Heart left ventricle (tissue), 16 donors: ENCODE measurements around the gene NSUN4. TPM values are rescaled to one million over a fixed set of nuclear protein-coding genes. Genes with fewer than 3 reads are reported as not detected.
A peak's percentile ranks its signal among the peaks of the same experiment; 100 is the strongest.
"Not testable (repeated sequence)": the region's sequence is repeated elsewhere in the genome, so short reads cannot be mapped to it uniquely, and the experiment has no call there.

Experiments used
- ATAC-seq, 4 donors: fragments of 200-7000 bp; cut with Tn5 transposase; one replicate each; pipeline ENCODE4 v1.9.1; 2020 to 2022; ENCODE audit warnings: moderate library complexity in 4 of 4, mild to moderate bottlenecking in 3 of 4, moderate number of reproducible peaks in 1 of 4
- DNase-seq, 5 donors: peaks; one replicate each; pipeline ENCODE4 v3.0.0-alpha.2; 2020
- H3K27ac ChIP-seq, 12 donors: fragments of 200-600 bp; sonication (generic) in 4 of 12; one replicate each; pipeline versions ENCODE4 v1.5.0 to v1.8.0; 2016 to 2022; ENCODE audit warnings: mild to moderate bottlenecking in 2 of 12
- H3K27me3 ChIP-seq, 9 donors: fragments of 200-600 bp; sonication (generic) in 2 of 9; one replicate each; pipeline versions ENCODE4 v1.5.1 to v1.8.0; 2016 to 2022; ENCODE audit warnings: mild to moderate bottlenecking in 3 of 9
- H3K36me3 ChIP-seq, 9 donors: fragments of 200-600 bp; sonication (generic) in 2 of 9; one replicate each; pipeline versions ENCODE4 v1.5.0 to v1.8.0; 2018 to 2022; ENCODE audit warnings: mild to moderate bottlenecking in 2 of 9
- H3K4me1 ChIP-seq, 12 donors: fragments of 200-600 bp; sonication (generic) in 4 of 12; one replicate each; pipeline versions ENCODE4 v1.5.0 to v1.8.0; 2016 to 2022; ENCODE audit warnings: mild to moderate bottlenecking in 3 of 12
- H3K4me3 ChIP-seq, 12 donors: fragments of 200-600 bp; sonication (generic) in 4 of 12; one replicate each; pipeline versions ENCODE4 v1.5.0 to v1.8.0; 2017 to 2022; ENCODE audit warnings: mild to moderate bottlenecking in 9 of 12, moderate library complexity in 4 of 12
- H3K9me3 ChIP-seq, 12 donors: fragments of 200-600 bp; sonication (generic) in 4 of 12; one replicate each; pipeline versions ENCODE4 v1.5.0 to v1.8.0; 2016 to 2022; ENCODE audit warnings: mild to moderate bottlenecking in 1 of 12
- POLR2A ChIP-seq, 2 donors: fragments of 450-650 bp; IDR thresholded peaks; one replicate each; pipeline ENCODE4 v1.6.1; 2017; ENCODE audit warnings: antibody characterized with exemption in 2 of 2, mild to moderate bottlenecking in 2 of 2, moderate library complexity in 2 of 2
- WGBS, 4 donors: extraction: QIAGEN DNeasy Blood & Tissue Kit in 2 of 4; methylation state at CpG; one replicate each; pipeline versions ENCODE4 v1.1.5 to v1.1.7; 2013 to 2018; 5-methylcytosine and 5-hydroxymethylcytosine counted together
- intact Hi-C, 10 donors: fragments of 100-400 bp; cut with DNase I; formaldehyde crosslinking; loops; one replicate each; pipeline versions ENCODE4 v1.11.1 to v1.14.2; 2022
- polyA plus RNA-seq, 2 donors: library from polyadenylated mRNA; stranded (reverse); fragments of 200-250 nt; gene quantifications; one replicate each; pipeline ENCODE4 v1.2.3, GENCODE V29; 2013
- total RNA-seq, 9 donors: library from RNA; depleted of rRNA in 2 of 9; stranded (reverse); fragments of >200 nt in 2 of 9; fragmentation: NEBNext Ultra II Directional in 3 of 9; extraction: Animal tissue kit (Norgen Biotek cat#: 25700) in 3 of 9; gene quantifications; one replicate each; pipeline versions ENCODE4 v1.1.0 to v1.2.4, GENCODE V29; 2016 to 2023
- TF ChIP-seq, protein P1 (sequence below), 12 donors: fragments of 200-600 bp; sonication (generic) in 4 of 12; IDR thresholded peaks; one replicate each; pipeline versions ENCODE4 v1.5.0 to v1.8.0; 2018 to 2022; ENCODE audit warnings: antibody characterized with exemption in 12 of 12, mild to moderate bottlenecking in 5 of 12
- donor health status: ischemic (EF 13 %, LVEDD 7.1; RV severe dilation, severe dysfunction).
- donor health status: healthy with polysubstance abuse.
- donor health status: DM: no; HTN: yes; CAD: no.
- donor health status: DM: no; HTN: no; CAD: no.
- donor health status: ischemic (EF 25% LVEDD 6.9; RV normal size, moderate dysfunction).
- donor health status: ischemic (EF 25% LVEDD 5.7; RV mildly dilated, moderate dysfunction).
- donor health status: healthy.
- donor health status: DM: yes; HTN: yes; CAD: no.
- donor health status: ischemic (EF 35%, LVEDD 5.7; RV mildly dilated, moderate dysfunction).
- donor health status: nonischemic (EF 11% LVEDD 7.7; RV severe dilation, severe dysfunction).
- donor health status: DM: yes; HTN: yes; CAD: no.
- donor health status: PGD.
- donor health status: ischemic (EF 29% LVEDD 5.4; RV normal size, mild dysfunction).
- donor health status: nonischemic (EF 23%, LVEDD 6.1; RV moderate dilation, normal function).

Gene NSUN4
- total and polyA plus RNA-seq, 11 donors: 8.9 to 18.3 (median 14.0) TPM

DNA sequence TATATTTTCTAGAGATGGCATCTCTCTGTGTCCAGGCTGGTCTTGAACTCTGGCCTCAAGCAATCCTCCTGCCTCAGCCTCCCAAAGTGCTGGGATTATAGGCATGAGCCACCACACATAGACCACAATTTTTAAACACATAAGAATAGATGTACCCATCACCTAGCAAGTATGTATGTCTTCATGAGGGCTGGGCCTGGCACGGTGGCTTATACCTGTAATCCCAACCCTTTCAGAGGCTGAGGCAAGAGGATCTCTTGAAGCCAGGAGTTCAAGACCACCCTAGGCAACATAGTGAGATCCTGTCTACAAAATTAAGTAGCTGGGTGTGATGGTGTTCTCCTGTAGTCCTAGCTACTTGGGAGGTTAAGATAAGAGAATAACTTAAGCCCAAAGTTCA, 23.3 kb upstream of the NSUN4 start:
- WGBS, 4 donors: 93 to 100% (median 98%) methylated on average over 1 of the region's 1 CpG
- DNase-seq (no peak), ATAC-seq (no peak)
- Histone ChIP-seq H3K27ac (no peak overlapping the region), H3K27me3 (no peaks in the 10 kb centered on the region), H3K4me1 (no peaks in the 10 kb centered on the region), H3K9me3 (no peaks in the 10 kb centered on the region), H3K36me3 (peaks cover 0 to 61% (median 55%) of the 10 kb centered on the region in 9 donors), H3K4me3 (no peak overlapping the region)
- TF ChIP-seq, protein P1, sequence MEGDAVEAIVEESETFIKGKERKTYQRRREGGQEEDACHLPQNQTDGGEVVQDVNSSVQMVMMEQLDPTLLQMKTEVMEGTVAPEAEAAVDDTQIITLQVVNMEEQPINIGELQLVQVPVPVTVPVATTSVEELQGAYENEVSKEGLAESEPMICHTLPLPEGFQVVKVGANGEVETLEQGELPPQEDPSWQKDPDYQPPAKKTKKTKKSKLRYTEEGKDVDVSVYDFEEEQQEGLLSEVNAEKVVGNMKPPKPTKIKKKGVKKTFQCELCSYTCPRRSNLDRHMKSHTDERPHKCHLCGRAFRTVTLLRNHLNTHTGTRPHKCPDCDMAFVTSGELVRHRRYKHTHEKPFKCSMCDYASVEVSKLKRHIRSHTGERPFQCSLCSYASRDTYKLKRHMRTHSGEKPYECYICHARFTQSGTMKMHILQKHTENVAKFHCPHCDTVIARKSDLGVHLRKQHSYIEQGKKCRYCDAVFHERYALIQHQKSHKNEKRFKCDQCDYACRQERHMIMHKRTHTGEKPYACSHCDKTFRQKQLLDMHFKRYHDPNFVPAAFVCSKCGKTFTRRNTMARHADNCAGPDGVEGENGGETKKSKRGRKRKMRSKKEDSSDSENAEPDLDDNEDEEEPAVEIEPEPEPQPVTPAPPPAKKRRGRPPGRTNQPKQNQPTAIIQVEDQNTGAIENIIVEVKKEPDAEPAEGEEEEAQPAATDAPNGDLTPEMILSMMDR (IDR thresholded peaks at IDR 0.05): no peak
- no peak for TF ChIP-seq POLR2A (IDR thresholded peaks at IDR 0.05)
- intact Hi-C loops: no loop called here

DNA sequence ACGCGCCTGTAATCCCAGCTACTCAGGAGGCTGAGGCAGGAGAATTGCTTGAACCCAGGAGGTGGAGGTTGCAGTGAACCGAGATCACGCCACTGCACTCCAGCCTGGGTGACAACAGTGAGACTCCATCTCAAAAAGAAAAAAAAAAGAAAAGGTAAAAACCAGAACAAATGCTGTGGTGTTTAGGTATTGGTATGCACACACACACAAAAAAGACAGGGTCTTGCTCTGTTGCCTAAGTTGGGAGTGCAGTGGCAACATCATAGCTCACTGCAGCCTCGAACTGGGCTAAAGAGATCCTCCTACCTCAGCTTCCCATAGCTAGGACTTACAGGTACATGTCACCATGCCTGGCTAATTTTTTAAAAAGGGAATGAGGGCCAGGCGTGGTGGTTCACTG, 21.3 kb upstream of the NSUN4 start:
- H3K27me3 ChIP-seq, H3K27ac ChIP-seq, H3K9me3 ChIP-seq, H3K4me3 ChIP-seq, H3K4me1 ChIP-seq, DNase-seq, intact Hi-C loops: not testable (repeated sequence)
- peaks cover 0 to 41% (median 35%) of the 10 kb centered on the region in 9 donors for H3K36me3 ChIP-seq
- WGBS, 4 donors: 91 to 96% (median 95%) methylated on average over 6 of the region's 6 CpGs
- ATAC-seq: peak in 1 of 4 donors; percentile 33

DNA sequence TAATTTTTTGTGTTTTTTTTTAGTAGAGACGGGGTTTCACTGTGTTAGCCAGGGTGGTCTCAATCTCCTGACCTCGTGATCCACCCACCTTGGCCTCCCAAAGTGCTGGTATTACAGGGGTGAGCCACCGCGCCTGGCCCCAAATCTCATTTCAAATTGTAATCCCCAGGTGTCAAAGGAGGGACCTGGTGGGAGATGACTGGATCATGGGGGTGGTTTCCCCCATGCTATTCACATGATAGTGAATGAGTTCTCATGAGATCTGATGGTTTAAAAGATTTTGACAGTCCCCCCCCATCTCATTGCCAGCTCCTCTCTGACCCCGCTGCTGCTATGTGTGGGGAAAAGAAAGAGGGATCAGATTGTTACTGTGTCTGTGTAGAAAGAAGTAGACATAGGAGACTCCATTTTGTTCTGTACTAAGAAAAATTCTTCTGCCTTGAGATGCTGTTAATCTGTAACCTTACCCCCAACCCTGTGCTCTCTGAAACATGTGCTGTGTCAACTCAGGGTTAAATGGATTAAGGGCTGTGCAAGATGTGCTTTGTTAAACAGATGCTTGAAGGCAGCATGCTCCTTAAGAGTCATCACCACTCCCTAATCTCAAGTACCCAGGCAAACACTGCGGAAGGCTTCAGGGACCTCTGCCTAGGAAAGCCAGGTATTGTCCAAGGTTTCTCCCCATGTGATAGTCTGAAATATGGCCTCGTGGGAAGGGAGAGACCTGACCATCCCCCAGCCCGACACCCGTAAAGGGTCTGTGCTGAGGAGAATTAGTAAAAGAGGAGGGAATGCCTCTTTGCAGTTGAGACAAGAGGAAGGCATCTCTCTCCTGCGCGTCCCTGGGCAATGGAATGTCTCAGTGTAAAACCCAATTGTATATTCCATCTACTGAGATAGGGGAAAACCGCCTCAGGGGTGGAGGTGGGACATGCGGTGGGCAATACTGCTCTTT, 20.4 kb upstream of the NSUN4 start:
- ATAC-seq, H3K27me3 ChIP-seq, H3K4me3 ChIP-seq, DNase-seq, H3K9me3 ChIP-seq, H3K4me1 ChIP-seq, H3K27ac ChIP-seq, intact Hi-C loops: not testable (repeated sequence)
- H3K36me3 ChIP-seq: peaks cover 0 to 32% (median 26%) of the 10 kb centered on the region in 9 donors
- 80 to 86% (median 82%) methylated on average over 11 to 13 of the region's 13 CpGs for WGBS, 4 donors

DNA sequence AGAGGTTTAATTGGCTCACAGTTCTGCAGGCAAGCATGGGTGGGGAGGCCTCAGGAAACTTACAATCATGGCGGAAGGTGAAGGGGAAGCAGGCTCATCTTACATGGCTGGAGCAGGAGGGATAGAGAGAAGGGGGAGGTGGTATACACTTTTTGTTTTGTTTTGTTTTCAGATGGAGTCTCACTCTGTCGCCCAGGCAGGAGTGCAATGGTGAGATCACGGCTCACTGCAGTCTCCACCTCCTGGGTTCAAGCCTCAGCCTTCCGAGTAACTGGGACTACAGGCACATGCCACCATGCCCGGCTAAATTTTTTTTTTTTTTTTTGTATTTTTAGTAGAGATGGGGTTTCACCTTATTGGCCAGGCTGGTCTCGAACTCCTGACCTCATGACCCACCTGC, 18.4 kb upstream of the NSUN4 start:
- ATAC-seq, H3K27ac ChIP-seq, H3K9me3 ChIP-seq, intact Hi-C loops, H3K4me1 ChIP-seq, H3K27me3 ChIP-seq, H3K4me3 ChIP-seq: not testable (repeated sequence)
- H3K36me3 ChIP-seq: peaks cover 0 to 12% (median 9%) of the 10 kb centered on the region in 9 donors
- peak in 1 of 5 donors; percentile 13 for DNase-seq
- WGBS, 4 donors: 90 to 96% (median 91%) methylated on average over 6 of the region's 6 CpGs

DNA sequence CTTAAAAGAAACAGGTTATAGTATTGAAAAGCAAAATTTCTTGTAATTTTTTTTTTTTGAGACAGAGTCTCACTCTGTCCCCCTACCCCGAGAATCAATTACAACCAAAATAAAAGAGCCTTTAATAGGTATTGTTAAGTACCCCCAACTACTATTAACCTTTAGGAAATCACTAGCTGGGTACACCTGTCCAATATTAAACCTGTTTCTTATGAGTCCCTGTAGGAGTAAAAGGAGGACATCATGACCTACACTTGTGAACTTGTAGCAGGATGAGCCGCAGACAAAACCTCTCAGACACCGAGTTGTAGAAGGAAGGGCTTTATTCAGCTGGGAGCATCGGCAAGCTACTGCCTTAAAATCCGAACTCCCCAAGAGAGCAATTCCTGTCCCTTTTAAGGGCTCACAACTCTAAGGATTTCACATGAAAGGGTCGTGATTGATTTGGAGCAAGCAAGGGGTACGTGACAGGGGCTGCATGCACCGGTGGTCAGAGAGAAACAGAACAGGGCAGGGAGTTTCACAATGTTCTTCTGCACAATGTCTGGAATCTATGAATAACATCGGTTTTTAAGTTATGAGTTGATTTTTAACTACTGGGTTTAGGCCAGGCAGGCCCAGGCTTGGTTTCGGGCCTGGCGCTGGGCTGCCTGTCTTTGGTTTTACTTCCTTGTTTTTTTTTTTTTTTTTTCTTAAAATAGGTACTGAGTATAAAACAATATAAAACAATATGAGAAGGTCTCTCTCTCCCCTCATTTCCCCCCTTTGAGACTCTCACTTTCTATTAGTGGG, 15.1 kb upstream of the NSUN4 start:
- H3K36me3 ChIP-seq, H3K27me3 ChIP-seq, H3K4me1 ChIP-seq, DNase-seq, ATAC-seq, H3K9me3 ChIP-seq, H3K27ac ChIP-seq, intact Hi-C loops, H3K4me3 ChIP-seq: not testable (repeated sequence)
- 92 to 95% (median 94%) methylated on average over 11 of the region's 11 CpGs for WGBS, 4 donors

DNA sequence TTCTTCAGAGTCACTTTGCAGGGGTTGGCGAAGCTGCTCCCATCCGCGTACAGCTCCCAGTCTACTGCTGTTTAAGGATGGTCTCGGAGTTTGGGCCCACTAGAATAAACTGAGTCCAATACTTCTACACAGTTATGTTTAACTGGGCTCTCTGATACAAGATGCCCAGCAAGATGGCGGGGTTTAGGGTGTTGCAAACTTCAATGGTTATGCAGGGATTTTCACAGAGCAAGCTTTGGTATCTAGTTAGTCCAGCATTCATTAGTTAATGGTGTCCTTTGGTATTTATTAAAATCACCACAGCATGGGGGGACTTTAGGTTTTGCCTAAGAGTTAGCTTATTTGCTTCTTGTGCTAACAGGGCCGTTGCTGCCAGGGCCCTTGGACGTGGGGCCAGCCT, 12.4 kb upstream of the NSUN4 start:
- H3K4me3 ChIP-seq, H3K27ac ChIP-seq, DNase-seq, H3K4me1 ChIP-seq, H3K9me3 ChIP-seq, intact Hi-C loops, H3K36me3 ChIP-seq, ATAC-seq, H3K27me3 ChIP-seq: not testable (repeated sequence)
- WGBS, 4 donors: 92 to 98% (median 93%) methylated on average over 7 of the region's 7 CpGs

DNA sequence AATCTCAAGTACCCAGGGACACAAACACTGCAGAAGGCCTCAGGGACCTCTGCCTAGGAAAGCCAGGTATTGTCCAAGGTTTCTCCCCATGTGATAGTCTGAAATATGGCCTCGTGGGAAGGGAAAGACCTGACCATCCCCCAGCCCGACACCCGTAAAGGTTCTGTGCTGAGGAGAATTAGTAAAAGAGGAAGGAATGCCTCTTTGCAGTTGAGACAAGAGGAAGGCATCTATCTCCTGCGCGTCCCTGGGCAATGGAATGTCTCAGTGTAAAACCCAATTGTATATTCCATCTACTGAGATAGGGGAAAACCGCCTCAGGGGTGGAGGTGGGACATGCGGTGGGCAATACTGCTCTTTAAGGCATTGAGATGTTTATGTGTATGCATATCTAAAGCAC, 10.8 kb upstream of the NSUN4 start:
- H3K27ac ChIP-seq, intact Hi-C loops, H3K27me3 ChIP-seq, DNase-seq, H3K4me1 ChIP-seq, H3K9me3 ChIP-seq, ATAC-seq, H3K4me3 ChIP-seq, H3K36me3 ChIP-seq: not testable (repeated sequence)
- WGBS, 4 donors: 65 to 73% (median 70%) methylated on average over 5 to 7 of the region's 7 CpGs

DNA sequence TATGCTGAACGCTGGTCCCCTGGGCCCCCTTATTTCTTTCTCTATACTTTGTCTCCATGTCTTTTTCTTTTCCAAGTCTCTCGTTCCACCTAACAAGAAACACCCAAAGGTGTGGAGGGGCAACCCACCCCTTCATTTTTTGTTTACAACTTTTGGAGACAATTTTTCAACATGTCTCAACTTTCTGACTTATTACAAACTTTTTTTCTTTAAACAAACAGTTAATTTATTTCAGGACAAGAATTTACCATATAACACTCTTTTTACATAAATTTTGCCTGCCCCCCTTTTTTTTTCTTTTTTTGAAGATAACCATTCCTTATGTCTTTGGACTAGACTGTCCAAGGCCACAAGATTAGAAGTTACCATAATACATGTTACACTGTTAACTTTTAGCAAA, 10.2 kb upstream of the NSUN4 start:
- H3K27ac ChIP-seq, H3K9me3 ChIP-seq, H3K27me3 ChIP-seq, intact Hi-C loops, DNase-seq, H3K4me3 ChIP-seq, H3K4me1 ChIP-seq, H3K36me3 ChIP-seq, ATAC-seq: not testable (repeated sequence)
- WGBS, 4 donors: 82 to 96% (median 94%) methylated on average over 2 of the region's 2 CpGs

DNA sequence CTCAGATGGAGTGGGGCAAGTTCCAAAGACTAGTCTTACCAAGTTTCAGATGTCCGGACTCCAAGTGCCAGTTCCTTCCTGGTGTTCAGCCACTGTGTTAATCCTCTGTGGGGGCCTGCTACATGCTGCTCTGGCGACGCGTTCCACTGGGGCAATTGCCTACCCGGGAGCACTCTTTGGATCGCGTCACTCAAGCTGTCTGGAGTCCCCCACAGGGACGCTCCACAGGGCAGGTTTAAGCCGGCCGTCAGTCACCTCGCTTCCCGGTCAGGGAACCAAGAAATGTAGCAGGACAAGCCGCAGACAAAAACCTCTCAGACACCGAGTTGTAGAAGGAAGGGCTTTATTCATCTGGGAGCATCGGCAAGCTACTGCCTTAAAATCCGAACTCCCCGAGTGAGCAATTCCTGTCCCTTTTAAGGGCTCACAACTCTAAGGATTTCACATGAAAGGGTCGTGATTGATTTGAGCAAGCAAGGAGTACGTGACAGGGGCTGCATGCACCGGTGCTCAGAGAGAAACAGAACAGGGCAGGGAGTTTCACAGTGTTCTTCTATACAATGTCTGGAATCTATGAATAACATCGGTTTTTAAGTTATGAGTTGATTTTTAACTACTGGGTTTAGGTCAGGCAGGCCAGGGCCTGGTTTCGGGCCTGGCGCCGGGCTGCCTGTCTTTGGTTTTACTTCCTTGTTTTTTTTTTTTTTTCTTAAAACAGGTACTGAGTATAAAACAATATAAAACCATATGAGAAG, 8.6 kb upstream of the NSUN4 start:
- H3K9me3 ChIP-seq, H3K4me1 ChIP-seq, DNase-seq, H3K27ac ChIP-seq, ATAC-seq, H3K4me3 ChIP-seq, H3K27me3 ChIP-seq, H3K36me3 ChIP-seq, intact Hi-C loops: not testable (repeated sequence)
- WGBS, 4 donors: 78 to 83% (median 81%) methylated on average over 23 to 24 of the region's 24 CpGs
